GM23248 (cell line): ENCODE measurements around the gene SMARCD1. TPM values are rescaled to one million over a fixed set of nuclear protein-coding genes. Genes with fewer than 3 reads are reported as not detected.

Experiments used
- DNase-seq: peaks from one replicate; pipeline ENCODE4 v3.0.0-alpha.2; 2015
- H2AFZ ChIP-seq: fragments of 200-600 bp; sonication (generic); 2 replicates; pipeline ENCODE4 v1.6.1; 2016; ENCODE audit warnings: antibody characterized with exemption
- H3F3A ChIP-seq: fragments of 200-600 bp; sonication (generic); 2 replicates; pipeline ENCODE4 v1.6.1; 2016; ENCODE audit warnings: mild to moderate bottlenecking, antibody characterized with exemption, mixed run types; ENCODE audit not compliant: insufficient read depth
- H3K27ac ChIP-seq: fragments of 200-600 bp; sonication (generic); 2 replicates; pipeline ENCODE4 v1.5.1; 2016; ENCODE audit warnings: mild to moderate bottlenecking
- H3K27me3 ChIP-seq: fragments of 200-600 bp; sonication (generic); replicated peaks from 2 replicates; pipeline ENCODE4 v1.6.1; 2016; ENCODE audit warnings: mild to moderate bottlenecking; ENCODE audit not compliant: insufficient read depth
- H3K36me3 ChIP-seq: fragments of 200-600 bp; sonication (generic); 2 replicates; pipeline ENCODE4 v1.6.1; 2016; ENCODE audit warnings: low read depth, mild to moderate bottlenecking
- H3K4me1 ChIP-seq: fragments of 200-600 bp; sonication (generic); 2 replicates; pipeline ENCODE4 v1.6.1; 2016; ENCODE audit warnings: mild to moderate bottlenecking; ENCODE audit not compliant: insufficient read depth
- H3K4me2 ChIP-seq: fragments of 200-600 bp; sonication (generic); one replicate; pipeline ENCODE4 v1.6.1; 2016; ENCODE audit warnings: mild to moderate bottlenecking; ENCODE audit not compliant: unreplicated experiment
- H3K4me3 ChIP-seq: fragments of 200-600 bp; sonication (generic); 2 replicates; pipeline ENCODE4 v1.5.1; 2016; ENCODE audit warnings: mild to moderate bottlenecking
- H3K79me2 ChIP-seq: fragments of 200-600 bp; sonication (generic); 2 replicates; pipeline ENCODE4 v1.6.1; 2016; ENCODE audit warnings: mild to moderate bottlenecking; ENCODE audit not compliant: insufficient read depth
- H3K9ac ChIP-seq: fragments of 200-600 bp; sonication (generic); 2 replicates; pipeline ENCODE4 v1.6.1; 2016; ENCODE audit warnings: mild to moderate bottlenecking
- H3K9me2 ChIP-seq: fragments of 200-600 bp; sonication (generic); 2 replicates; pipeline ENCODE4 v1.6.1; 2016; ENCODE audit warnings: mixed run types, mild to moderate bottlenecking, moderate library complexity; ENCODE audit not compliant: insufficient read depth
- H3K9me3 ChIP-seq: fragments of 200-600 bp; sonication (generic); one replicate; pipeline ENCODE4 v1.6.1; 2017; ENCODE audit warnings: low read depth
- H4K20me1 ChIP-seq: fragments of 200-600 bp; sonication (generic); 2 replicates; pipeline ENCODE4 v1.6.0; 2016; ENCODE audit not compliant: insufficient read depth
- EZH2 ChIP-seq: fragments of 200-600 bp; sonication (generic); IDR thresholded peaks from 2 replicates; pipeline ENCODE4 v1.6.1; 2018; ENCODE audit warnings: antibody characterized with exemption, mild to moderate bottlenecking; ENCODE audit not compliant: insufficient read depth, poor library complexity, severe bottlenecking
- EZH2phosphoT487 ChIP-seq: fragments of 200-600 bp; sonication (generic); IDR thresholded peaks from 2 replicates; pipeline ENCODE4 v1.6.1; 2018; ENCODE audit warnings: antibody characterized with exemption, moderate library complexity, mild to moderate bottlenecking, low read depth; ENCODE audit not compliant: insufficient read depth
- WGBS, 2 experiments: methylation state at CpG; one replicate each; pipeline ENCODE4 v1.1.6; 2015 to 2017; ENCODE audit warnings: low lambda C conversion rate in 2 of 2, low coverage in 1 of 2; ENCODE audit errors: missing lambda C conversion rate in 2 of 2; 5-methylcytosine and 5-hydroxymethylcytosine counted together
- in situ Hi-C: fragments of 300-500 bp; cut with MboI; formaldehyde crosslinking; loops from 2 replicates; pipeline ENCODE4 v1.15.0; 2020
- polyA plus RNA-seq: library from polyadenylated mRNA; unstranded; fragments of >200 nt; fragmentation: Nextera tagmentation; extraction: Ambion mirVana; gene quantifications from 2 replicates; pipeline ENCODE4 v1.2.1, GENCODE V29; 2016
- total RNA-seq: library from RNA; depleted of rRNA; stranded (reverse); fragments of >200 nt; shearing (Covaris generic); gene quantifications from 2 replicates; pipeline ENCODE4 v1.2.3, GENCODE V29; 2014

SMARCD1 gene
- total and polyA plus RNA-seq, 2 experiments from 2014 or later, result 6.4 to 41.9 TPM

DNA sequence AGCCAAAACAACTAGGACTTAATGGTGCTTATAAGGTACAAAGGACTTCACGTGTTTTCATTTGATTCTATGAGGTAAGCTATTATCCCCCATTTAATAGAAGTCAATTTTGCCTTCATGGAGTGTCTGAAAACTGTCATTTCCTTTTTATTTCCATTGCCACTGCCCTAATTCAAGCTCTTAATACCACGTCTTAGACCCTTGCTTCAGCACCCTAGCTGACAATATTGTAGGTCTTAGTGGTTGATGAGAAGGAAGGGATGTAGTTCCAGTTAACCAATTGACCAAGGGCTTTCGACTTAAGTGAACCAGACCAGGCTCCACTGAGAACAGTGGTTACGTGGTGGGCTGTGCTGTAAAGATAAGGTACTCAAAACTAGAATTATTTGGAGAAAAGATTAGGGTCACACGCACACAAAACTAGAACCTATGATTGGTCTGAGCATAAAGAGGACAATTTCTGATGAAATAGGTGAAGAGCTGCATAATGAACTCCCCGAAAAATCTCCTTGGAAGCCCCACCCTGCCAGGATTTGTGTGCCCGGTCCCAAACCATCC lies 37.4 kb upstream of the SMARCD1 start:
- Histone ChIP-seq H3K4me1 (no peaks in the 10 kb centered on the region), H3K4me3 (no peak overlapping the region), H3K9me3 (no peaks in the 10 kb centered on the region), H3K27ac (no peak overlapping the region), H3K36me3 (no peaks in the 10 kb centered on the region), H3K9ac (no peak overlapping the region), H4K20me1 (no peaks in the 10 kb centered on the region), H3K79me2 (no peaks in the 10 kb centered on the region), H3K4me2 (no peak overlapping the region), H3F3A (no peaks in the 10 kb centered on the region), H2AFZ (no peak overlapping the region), H3K27me3 (peaks cover 9% of the 10 kb centered on the region; the same call in 1 of the 2 replicates), H3K9me2 (no peaks in the 10 kb centered on the region)
- TF ChIP-seq EZH2, result no peak
- no peak for TF ChIP-seq EZH2phosphoT487
- no peak for DNase-seq
- 77 to 85% methylated on average over 7 of the region's 7 CpGs for WGBS, 2 experiments
- in situ Hi-C loops, result no loop called here

DNA sequence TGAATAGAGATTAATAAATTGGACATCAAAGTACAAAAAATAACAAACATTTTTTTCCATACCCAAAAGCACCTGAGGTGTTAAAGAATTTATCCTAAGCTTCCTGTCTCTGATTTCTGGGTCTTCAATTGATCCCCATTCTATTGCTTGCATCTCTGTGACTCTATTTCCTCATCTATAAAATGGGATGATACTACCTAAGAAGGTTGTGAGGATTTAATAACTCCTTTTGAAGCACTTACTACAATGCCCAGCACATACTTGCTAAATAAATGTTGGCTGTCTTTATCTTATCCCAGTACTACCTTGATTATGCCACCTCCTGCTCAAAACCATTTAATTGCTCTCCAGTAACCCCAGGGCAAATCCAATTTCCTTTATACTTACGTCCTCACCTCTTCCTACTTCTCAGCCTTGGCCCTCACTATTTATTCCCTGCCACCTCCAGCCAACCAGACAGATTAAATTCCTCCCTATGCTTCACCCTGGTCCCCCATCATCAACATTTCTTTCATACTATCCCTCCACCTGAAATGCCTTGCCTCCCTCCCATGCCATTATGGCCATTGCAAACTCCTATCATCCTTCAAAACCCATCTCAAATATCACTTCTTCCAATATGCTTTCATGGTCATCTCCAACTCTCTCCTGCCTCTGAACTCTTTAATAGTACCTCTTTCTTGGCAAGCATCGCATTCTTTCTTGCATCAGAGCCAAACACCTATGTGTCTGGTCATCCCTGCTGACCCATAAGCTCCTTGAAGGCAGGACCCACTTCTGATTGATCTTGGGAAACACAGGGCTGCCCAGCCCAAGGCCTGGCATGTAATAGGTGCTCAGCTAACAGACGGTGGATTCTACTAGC lies 35.7 kb upstream of the SMARCD1 start:
- no peak for DNase-seq
- no peak overlapping the region for H3K9ac ChIP-seq
- H3K9me2 ChIP-seq, result no peaks in the 10 kb centered on the region
- no peaks in the 10 kb centered on the region for H3K79me2 ChIP-seq
- no peaks in the 10 kb centered on the region for H4K20me1 ChIP-seq
- in situ Hi-C loops, result loop anchor here (10.0 to 25.0 kb wide), 2 partner anchors 187 to 275 kb away; no protein-coding TSS in a partner anchor
- no peaks in the 10 kb centered on the region for H3K9me3 ChIP-seq
- no peak overlapping the region for H3K27ac ChIP-seq
- no peaks in the 10 kb centered on the region for H3K4me1 ChIP-seq
- no peak overlapping the region for H3K4me3 ChIP-seq
- no peak for TF ChIP-seq EZH2
- TF ChIP-seq EZH2phosphoT487, result no peak
- peak overlapping the region; percentile 92; the same call in 1 of the 2 replicates for H2AFZ ChIP-seq
- 89 to 98% methylated on average over 3 of the region's 3 CpGs for WGBS, 2 experiments
- no peaks in the 10 kb centered on the region for H3K36me3 ChIP-seq
- H3F3A ChIP-seq, result no peaks in the 10 kb centered on the region
- H3K4me2 ChIP-seq, result no peak overlapping the region
- H3K27me3 ChIP-seq, result peaks cover 9% of the 10 kb centered on the region; the same call in 1 of the 2 replicates

DNA sequence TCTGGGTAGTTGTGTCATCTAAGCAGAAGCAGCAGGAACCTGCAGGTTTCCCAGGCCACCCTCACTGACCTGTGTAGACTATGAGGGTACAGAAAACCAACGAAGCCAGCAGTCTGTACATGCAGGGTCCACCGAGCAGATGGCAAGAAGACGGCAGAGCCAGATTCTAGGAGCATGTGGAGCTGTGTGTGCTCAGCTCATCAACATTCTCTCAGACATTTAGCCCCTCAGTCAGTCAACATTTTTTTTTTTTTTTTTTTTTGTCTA lies 35.1 kb upstream of the SMARCD1 start:
- Histone ChIP-seq H3K36me3 (no peaks in the 10 kb centered on the region), H3K4me3 (peak overlapping the region; percentile 59; the same call in 1 of the 2 replicates), H3K27ac (no peak overlapping the region), H3K27me3 (peaks cover 9% of the 10 kb centered on the region; the same call in 1 of the 2 replicates), H3K9me3 (no peaks in the 10 kb centered on the region), H3K4me2 (peak overlapping the region; percentile 89), H2AFZ (peak overlapping the region; percentile 92), H3K9me2 (no peaks in the 10 kb centered on the region), H3K79me2 (no peaks in the 10 kb centered on the region), H3K4me1 (no peaks in the 10 kb centered on the region), H3K9ac (peak overlapping the region; percentile 23; the same call in 1 of the 2 replicates), H4K20me1 (no peaks in the 10 kb centered on the region), H3F3A (no peaks in the 10 kb centered on the region)
- WGBS, 2 experiments, result 49 to 56% methylated on average over 3 of the region's 3 CpGs
- in situ Hi-C loops, result loop anchor here (10.0 to 25.0 kb wide), 2 partner anchors 188 to 275 kb away; no protein-coding TSS in a partner anchor
- DNase-seq, result no peak
- no peak for TF ChIP-seq EZH2

DNA sequence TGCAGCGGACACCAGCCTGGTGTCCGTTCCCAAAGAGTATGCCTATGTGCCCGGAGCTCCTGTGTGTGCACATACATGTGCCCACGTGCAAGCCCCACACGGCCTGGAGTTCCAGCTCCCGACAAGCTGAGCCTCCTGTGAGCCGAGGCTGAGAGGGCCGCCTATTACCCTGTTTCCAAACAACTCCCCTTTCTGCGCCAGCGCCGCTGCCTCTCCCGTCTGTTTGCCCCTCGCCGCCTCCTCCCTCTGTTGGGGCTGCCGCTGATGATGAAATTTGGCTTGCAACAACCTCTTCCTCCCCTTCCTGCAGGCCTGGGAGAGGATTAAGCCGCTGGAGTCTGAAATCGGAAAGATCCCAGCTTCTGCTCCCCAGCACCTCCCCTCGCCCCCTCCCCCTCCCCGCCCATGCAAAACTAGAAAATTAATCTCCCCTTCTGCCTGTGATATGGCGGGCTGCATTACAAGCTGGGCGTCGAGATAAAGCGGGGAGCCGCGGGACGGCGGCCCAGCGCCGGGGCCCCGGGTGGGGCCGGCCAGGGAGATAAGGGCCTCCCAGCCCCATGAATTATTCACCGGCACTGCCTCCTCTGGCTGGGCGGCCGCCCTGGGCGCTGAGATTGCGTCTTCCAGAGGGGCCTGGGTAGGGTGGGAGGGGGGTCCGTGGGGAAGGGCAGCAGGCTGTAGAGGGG lies 34.6 kb upstream of the SMARCD1 start:
- in situ Hi-C loops, result loop anchor here (10.0 to 25.0 kb wide), 2 partner anchors 188 to 276 kb away; no protein-coding TSS in a partner anchor
- Histone ChIP-seq H3F3A (no peaks in the 10 kb centered on the region), H3K9me3 (no peaks in the 10 kb centered on the region), H3K4me1 (no peaks in the 10 kb centered on the region), H3K4me2 (peak overlapping the region; percentile 89), H3K9ac (peak overlapping the region; percentile 23), H4K20me1 (no peaks in the 10 kb centered on the region), H3K36me3 (no peaks in the 10 kb centered on the region), H2AFZ (peak overlapping the region; percentile 92), H3K9me2 (no peaks in the 10 kb centered on the region), H3K27ac (no peak overlapping the region), H3K27me3 (peaks cover 9% of the 10 kb centered on the region; the same call in 1 of the 2 replicates), H3K79me2 (no peaks in the 10 kb centered on the region), H3K4me3 (peak overlapping the region; percentile 59)
- TF ChIP-seq EZH2 (no peak), EZH2phosphoT487 (no peak)
- 4 to 8% methylated on average over 32 to 37 of the region's 37 CpGs for WGBS, 2 experiments
- DNase-seq, result peak; percentile 75
